GM12865 (cell line): Measurements from ENCODE around the gene NAT8L.
A peak's percentile ranks its signal among the peaks of the same experiment; 100 is the strongest.

Source experiments
- DNase-seq: peaks from one replicate; pipeline ENCODE4 v3.0.0; 2010; ENCODE audit warnings: low read depth
- H3K4me3 ChIP-seq: 2 replicates; pipeline ENCODE4 v1.5.1; 2011; ENCODE audit warnings: mild to moderate bottlenecking, low read depth, low read length, control low read depth
- CTCF ChIP-seq: IDR thresholded peaks from 2 replicates; pipeline ENCODE4 v1.5.1; 2011; ENCODE audit warnings: low read length, control low read depth, low read depth, inconsistent platforms; ENCODE audit not compliant: insufficient read depth; ENCODE audit errors: missing control alignments

NAT8L gene

GRCh38 chr4:2101346-2102044 is 42.4 kb downstream of the NAT8L start:
- DNase-seq = no peak
- no peak overlapping the region for H3K4me3 ChIP-seq
- no peak for TF ChIP-seq CTCF

DNA sequence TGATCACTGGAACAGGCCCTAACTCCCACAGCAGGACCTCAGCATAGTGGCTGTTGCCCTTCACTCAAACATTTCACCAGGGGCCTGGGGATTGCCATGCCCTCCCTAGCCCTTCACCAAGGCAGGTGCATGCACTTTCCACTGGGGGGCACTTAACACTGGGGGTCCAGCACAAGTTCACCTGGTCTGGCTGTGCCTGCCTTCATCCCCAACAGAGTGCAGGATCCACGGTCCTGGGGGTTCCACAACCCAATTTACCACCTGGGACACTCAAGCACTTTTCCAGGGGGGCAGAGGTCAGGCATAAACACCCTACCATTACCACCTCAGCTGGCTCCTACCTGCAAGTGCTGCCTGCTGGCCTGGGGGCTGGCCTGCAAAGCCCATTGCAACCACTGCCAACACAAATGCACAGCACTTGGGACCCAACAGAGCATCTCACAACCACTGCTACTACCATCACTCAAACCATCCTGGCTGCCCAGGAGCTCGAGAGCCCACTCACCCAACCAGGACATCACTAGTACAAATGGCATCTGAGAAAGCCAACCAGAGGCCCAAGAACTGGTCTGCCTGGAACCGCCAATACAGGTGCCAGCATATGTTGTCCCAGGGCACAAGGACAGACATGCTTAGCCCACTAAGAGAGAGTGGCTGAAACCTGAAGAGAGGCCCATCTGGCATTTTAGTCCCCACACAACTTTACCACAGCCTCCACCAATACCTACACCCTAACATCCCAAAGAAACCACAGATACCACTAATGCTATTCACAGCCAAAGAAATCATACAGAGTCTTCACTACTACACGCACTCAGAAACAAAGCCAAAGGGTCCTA is 43.1 kb downstream of the NAT8L start:
- TF ChIP-seq CTCF = no peak
- DNase-seq = no peak
- no peak overlapping the region for H3K4me3 ChIP-seq

GRCh38 chr4:2103127-2103842 is 44.2 kb downstream of the NAT8L start:
- no peak for DNase-seq
- H3K4me3 ChIP-seq = no peak overlapping the region
- no peak for TF ChIP-seq CTCF

GRCh38 chr4:2103843-2104547 is 44.9 kb downstream of the NAT8L start:
- no peak overlapping the region for H3K4me3 ChIP-seq
- DNase-seq = peak; percentile 18
- TF ChIP-seq CTCF = no peak

GRCh38 chr4:2104556-2105345 is 45.6 kb downstream of the NAT8L start:
- peak; percentile 17 for DNase-seq
- TF ChIP-seq CTCF = no peak
- no peak overlapping the region for H3K4me3 ChIP-seq

GRCh38 chr4:2105559-2105958 is 46.4 kb downstream of the NAT8L start:
- DNase-seq = no peak
- TF ChIP-seq CTCF = no peak
- no peak overlapping the region for H3K4me3 ChIP-seq
